HG03159 (cell line): ENCODE data around the gene TCF7L1.

Experiments
- ATAC-seq: cut with Tn5 transposase; IDR thresholded peaks from one replicate; pipeline ENCODE4 v1.9.1; 2021; ENCODE audit warnings: mild to moderate bottlenecking, moderate library complexity; ENCODE audit not compliant: unreplicated experiment

The TCF7L1 gene

DNA sequence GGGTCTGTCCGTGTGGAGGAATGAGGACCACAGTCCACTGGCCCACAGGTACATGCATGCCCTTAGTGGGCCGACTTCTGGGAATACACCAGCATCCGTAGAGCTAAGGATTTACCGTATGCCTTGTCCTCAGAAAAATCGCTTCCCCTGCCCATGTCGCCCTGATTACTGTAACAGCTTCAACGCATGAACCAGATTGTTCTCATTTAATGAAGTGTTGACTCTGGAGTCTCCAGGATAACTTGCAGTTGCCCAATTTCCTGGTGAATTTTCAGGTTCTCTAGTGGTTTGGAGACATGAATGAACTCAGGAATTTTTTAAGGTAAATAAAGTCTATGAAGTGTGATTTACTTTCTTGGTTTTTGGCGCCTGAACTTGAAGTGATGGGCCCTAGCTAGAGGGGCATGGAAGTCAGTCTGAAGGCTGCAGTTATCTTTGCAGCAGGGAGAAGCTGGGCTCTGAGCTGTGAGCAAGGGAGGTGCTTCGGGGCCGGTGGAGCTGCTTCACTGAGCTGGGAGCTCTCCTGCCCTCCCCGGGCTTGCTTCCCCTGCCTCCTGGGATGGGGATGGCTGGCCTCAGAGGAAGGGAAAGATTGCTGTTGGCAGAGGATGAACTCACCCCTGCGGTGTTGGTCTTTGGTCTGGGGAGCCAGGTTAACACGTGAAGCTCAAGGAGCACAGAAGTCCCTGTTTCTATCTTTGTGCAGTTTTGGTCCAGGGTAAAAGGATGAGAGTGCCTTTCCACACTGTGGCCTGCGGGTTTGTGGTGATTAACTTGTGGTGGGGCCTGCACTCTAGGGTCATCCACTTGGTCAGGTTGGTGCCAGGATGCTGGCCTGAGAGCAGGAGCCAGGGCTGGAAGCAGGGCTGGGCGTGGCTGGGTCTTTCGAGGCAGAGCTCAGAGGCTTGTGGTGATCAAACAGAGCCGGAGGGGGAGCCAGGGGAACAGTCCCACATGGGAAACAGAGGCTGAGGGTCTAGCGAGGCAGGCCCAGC is 28.1 kb downstream of the TCF7L1 start:
- no peak for ATAC-seq

DNA sequence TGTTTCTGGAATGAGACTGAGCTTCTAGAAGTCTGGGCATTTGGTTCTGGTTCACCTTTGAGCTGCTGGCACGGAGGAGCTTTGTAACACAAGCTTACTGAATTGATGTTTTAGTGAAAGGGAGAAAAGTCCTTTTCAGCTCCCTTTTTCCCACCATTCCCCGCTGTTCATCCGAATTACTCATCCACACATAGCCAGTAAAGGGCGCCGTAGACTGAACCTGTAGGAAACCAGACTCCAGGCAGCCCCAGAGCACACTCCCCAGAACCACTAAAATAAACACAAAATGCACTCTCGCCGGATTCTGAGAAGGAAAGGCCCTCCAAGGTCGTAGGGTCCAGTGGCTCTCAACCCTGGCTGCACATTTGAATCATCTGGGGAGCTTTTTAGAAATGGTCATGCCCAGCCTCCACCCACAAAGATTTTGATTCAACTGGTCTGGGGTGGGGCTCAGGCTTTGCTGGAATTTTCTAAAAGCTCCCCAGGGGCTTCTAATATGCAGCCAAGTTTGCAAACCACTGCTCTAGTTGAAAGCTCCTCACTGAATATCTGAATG is 29.6 kb downstream of the TCF7L1 start:
- no peak for ATAC-seq

DNA sequence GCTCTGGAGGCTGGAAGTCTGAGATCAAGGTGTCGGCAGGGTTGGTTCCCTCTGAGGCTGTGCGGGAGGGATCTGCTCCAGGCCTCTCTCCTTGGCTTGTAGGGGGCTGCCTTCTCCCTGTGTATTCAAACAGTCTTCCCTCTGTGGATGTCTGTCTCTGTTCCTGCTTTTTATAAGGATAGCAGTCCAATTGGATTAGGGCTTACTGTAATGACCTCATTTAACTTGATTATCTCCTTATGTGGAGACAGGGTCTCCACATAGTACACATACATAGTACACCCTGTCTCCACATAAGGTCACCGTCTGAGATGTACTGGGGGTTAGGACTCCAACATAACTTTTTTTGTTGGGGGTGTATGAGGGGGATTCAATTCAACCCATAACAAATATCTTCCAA is 30.5 kb downstream of the TCF7L1 start:
- no peak for ATAC-seq

DNA sequence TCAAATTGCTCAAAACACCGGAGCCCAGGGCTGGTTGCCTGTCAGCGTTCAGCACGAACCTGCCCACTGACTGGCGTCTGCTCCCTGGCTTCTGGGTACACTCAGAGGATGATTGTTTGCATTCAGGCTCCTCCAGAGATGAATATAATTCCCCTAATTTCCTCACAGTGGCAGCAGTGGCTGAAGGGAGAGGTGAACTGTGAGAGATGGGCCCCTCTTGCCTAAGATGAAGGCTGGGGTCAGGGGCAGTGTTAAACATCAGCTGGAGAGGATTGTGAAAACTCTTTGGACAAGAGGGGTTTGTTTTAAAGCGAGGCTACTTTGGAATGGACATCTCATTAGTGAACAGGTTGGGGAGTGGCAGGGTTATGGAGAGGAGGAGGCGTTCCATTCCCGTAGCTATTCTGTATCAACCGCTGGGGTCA is 31.0 kb downstream of the TCF7L1 start:
- ATAC-seq = no peak

DNA sequence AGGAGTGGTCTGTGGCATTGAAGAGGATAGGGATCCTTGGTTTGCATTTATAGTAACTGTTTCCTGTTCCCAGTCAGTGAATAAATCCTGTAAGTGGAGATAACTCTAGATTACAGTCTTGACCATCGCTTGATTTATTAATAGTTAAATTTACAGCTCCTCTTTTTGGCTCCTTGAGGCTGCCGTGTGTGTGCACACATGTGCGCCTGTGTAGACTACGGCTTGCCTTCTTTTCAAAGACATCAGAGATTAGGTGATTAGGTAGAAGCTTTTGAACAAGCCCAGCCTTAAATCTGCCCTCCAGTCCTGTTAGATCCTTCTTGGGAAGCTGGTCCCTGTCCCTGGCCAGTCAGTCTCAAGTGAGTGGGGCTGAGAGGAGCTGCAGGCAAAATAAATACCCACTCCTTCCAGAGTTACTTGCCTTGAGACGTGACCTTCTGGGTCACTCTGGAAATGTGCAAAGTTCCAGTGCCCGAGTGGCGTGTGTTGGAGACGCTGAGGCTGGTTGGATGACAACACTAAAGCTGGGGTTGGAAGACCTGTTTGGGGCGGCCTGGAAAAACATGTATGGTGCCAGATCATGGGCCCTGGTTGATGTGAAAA is 32.0 kb downstream of the TCF7L1 start:
- no peak for ATAC-seq

DNA sequence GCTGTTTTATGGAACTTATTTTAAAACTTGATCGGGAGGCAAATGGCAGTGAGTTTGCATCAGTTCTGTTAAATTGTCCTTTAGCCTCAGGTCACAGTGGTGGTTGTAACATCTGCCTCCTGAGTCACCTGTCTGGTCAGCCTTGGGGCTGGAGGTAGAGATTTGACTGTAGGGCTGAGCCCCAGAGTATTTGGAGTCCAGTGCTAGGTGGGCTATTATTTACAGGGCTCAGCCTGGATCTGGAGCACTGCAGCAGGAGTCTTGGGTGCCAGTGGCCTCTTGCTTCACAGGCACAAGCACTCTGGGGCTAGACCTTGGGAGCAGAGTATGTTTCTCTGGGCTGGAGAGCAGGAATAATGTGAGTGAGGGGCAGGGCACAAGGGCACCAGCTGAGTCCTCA is 32.8 kb downstream of the TCF7L1 start:
- ATAC-seq = no peak

DNA sequence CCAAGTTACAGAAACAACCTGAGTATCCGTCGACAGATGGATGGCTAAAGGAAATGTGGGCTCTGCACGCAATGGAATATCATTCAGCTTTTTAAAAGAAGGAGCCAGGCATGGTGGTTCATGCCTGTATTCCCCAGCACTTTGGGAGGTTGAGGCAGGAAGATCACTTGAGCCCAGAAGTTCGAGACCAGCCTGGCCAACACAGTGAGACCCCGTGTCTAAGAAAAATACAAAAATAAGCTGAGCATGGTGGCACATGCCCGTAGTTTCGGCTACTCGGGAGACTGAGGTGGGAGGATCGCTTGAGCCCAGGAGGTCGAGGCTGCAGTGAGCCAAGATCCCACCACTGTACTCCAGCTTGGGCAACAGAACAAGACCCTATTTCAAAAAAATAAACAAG is 34.3 kb downstream of the TCF7L1 start:
- no peak for ATAC-seq

DNA sequence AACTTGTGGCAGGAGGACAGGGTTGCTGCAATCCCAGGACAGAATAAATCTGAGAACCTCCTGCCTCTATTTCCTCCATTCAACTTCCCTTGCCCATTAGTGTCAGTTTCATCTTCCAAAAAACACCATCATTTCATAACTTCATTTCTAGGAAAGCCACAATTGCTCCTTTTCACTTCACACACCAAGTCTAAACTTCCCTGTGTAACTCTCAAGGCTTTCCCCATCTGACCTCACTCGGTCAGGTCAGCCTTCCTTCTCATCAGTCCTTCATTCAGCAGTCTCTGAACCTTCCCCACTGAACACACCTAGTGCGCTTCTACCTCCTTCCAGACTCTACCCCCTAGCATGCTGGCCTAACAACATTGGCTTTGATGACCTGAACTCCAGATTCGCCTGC is 35.8 kb downstream of the TCF7L1 start:
- no peak for ATAC-seq

DNA sequence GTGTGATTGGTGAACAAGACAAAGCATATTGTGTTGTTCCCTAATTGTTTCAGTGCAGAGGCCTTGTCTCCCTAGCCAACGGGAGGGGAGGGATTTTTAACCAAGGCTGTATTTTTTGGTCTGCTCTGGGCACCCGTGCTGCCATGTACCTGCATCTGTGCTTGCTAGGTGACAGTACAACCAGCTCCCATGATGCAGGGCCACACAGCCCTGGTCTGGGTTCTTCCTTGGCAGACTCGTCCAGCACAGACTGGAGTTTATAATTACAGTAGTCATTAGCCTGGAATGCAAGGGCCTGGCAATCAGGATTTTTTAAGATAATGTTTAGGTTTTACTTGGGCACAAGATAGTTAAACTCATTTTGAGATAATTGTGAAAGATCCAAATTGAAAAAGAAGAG is 36.4 kb downstream of the TCF7L1 start:
- ATAC-seq = no peak

DNA sequence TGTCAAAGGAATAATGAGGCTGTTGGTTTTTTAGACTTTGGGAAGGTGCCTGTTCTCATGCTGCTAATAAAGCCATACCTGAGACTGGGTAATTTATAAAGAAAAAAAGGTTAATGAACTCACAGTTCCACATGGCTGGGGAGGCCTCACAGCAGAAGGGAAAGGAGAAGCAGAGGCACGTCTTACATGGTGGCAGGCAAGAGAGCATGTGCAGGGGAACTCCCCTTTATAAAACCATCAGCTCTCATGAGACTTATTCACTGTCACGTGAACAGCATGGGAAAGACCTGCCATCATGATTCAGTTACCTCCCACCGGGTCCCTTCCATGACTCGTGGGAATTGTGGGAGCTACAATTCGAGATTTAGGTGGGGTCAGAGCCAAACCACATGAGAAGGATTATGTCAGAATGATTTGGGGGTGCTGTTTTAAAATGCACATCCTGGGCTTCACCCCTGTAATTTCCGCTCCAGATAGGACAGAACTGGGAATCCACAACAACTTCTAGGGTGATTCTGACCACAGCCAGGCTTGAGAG is 37.8 kb downstream of the TCF7L1 start:
- ATAC-seq = no peak

DNA sequence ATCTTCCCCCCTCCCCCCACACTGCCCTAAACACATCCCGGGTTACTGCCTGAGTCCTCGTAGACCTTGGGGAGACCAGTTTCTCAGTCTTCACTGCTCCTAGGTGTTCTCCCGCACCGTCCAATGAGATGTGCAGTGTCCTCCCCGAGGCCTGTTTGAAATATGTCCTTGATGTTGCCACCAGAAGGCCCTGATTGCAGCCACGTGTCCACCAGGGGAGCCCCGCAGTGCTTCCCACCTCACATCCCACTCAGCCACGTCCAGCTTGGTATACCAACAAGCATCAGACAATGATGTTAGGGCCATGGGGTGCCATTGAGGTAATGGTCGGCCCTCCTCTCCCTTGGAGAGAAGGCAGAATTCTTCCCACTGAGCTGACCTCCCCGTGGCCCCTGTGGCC is 38.7 kb downstream of the TCF7L1 start:
- ATAC-seq = no peak

DNA sequence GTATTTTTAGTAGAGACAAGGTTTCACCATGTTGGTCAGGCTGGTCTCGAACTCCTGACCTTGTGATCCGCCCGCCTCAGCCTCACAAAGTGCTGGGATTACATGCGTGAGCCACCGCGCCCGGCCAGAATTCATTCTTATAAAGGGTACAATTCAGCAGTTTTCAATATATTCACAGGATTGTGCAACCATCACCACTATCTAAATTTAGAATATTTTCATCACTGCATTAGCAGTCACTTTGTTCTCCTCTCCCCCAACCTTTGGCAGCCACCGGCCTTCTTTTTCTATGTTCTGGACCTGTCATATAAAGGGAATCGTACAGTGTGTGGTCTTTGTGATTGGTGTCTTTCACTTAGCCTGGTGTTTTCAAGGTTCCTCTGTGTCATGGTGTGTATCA is 40.7 kb downstream of the TCF7L1 start:
- ATAC-seq = no peak

DNA sequence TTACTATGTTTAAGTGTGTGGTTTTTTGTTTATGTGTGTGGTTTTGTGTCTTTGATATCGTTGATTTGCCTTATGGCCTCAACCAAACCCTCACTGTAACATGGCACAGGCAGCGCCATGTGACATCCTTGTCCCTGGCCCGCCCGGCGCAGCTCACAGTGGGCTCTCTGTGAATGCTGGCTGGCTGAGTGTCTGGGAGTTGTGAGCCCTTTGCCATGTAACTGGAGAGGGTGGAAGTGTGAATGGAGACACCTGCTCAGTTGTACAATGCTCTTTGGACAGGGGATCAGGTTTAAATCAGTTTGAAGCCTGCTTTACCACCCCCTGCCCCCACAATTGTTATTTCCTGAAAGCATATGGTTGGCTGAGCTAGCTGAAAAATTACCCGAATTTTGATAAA is 41.8 kb downstream of the TCF7L1 start:
- ATAC-seq = no peak

DNA sequence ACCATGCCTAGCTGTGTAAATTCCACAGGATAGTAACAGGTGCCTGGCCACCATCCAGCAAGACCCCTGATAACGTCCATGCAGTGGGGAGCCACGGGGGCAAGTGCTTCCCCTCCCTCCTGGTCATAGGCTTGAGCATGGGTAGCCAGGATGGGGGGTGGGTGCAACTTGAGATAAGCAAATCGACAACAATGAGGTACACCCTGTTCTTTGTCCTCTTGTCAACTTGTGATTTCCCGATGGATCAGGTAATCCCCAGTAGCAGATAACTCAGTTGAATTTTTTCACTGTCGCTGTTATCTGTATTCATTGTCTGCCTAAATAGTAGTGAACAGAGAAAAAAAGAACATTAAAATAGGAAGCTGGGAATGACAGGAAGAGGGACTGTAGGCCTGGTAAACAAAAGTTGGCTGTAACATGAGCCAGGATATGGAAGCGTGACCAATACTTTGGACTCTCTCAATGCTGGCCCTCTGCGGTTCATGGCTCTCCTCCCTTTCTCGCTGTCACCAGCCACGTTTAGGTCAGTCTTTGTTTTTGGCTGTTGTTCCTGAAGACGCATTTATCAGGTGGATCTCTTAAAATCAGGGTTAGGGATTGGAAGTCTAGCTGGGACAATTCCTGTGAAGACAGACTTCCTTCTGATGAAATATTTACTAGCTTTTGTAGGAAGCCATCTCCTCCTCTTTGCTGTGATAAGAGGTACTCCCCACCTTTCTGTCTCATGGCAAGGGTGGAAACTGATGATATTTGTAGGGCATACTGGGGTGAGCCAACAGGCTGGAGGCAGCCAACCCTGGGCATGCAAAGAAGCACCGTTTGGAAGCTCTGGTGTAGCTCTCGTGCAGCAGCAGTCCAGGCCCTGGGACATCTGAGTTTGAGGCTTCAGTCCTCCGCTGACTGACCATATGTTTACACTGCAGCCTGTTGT is 42.4 kb downstream of the TCF7L1 start:
- no peak for ATAC-seq

DNA sequence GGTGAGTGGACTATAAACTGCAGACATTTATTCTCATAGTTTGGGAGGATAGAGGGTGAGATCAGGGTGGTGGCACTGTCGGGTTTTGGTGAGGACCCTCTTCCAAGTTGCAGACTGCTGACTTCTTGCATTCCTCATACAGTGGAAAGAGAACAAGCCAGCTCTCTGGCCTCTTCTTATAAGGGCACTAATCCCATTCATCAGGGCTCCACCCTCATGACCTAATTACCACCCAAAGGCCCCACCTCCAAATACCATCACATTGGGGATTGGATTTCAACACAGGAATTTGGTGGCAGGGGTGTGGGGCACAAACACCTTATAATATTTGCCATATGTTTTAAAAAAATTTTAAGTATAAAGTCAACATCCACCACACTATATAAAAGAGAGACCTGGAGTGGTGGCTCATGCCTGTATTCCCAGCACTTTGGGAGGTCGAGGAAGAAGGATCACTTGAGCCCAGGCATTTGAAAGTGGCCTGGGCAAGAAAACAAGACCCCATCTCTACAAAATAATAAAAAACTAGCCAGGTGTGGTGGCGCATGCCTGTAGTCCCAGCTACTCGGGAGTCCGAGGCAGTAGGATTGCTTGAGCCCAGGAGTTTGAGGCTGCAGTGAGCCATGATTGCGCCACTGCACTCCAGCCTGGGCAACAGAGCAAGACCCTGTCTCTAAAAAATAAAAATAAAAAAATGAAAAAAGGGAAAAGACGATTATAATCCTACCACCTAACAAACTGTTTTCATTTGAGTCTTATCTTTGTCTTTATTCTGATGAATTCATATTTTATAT is 44.0 kb downstream of the TCF7L1 start:
- ATAC-seq = no peak

DNA sequence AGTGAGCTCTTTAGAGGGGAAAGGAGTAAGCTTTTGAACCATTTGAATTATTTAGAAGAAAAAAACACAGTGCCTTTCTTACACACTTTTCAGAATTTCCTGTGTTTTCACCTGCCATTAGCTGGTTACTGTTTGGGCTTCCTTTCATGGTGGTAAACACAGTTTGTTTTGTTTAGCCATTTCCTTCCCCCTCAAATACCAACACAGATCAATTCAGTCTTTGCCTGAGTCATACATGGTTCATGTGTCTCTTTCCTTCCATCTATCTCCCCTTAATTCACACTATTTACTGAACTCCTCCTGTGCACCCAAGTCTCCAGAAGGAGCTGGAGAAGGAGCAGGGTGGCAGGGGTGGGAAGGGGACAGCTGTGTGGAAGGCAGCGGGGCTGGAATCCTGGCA is 45.0 kb downstream of the TCF7L1 start:
- ATAC-seq = no peak

DNA sequence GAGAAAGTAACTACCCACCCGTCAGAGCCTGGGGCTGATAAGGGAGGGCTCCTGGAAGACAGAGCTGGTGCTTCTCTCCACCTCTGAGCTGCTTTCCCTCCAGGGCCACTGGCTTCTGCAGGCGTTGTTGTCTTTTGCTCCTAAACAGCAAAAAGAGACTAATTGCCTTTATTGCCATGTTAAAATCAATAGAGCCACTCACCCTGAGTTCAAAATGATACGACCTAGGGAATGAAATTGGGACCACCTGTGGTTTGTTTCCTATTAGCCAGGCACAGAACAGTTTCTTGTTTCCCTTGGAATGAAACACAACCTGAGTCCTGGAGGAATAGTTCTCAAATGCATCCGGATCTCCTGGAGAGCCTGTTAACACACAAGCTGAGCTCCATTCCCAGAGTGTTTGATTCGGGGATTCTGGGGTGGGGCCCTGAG is 45.8 kb downstream of the TCF7L1 start:
- no peak for ATAC-seq

DNA sequence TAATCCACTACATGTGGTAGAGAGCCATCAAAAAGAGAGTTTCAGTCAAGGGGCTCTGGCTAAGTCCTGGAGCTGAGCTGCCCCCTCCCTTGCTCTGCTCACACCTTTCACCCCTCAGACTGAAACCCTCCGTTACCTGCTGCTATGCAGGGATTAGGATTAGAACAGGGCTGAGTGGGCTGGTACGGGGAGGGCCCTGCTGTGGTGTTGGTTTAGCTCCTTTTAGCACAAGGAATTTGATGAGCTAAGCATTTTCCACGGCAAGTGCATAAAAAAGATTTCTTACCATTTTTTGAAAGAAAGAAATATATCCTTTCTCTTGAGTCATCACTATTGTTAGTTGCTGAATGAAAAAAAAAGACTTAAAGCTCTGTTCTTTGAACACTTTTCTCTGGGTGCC is 46.3 kb downstream of the TCF7L1 start:
- ATAC-seq = no peak

DNA sequence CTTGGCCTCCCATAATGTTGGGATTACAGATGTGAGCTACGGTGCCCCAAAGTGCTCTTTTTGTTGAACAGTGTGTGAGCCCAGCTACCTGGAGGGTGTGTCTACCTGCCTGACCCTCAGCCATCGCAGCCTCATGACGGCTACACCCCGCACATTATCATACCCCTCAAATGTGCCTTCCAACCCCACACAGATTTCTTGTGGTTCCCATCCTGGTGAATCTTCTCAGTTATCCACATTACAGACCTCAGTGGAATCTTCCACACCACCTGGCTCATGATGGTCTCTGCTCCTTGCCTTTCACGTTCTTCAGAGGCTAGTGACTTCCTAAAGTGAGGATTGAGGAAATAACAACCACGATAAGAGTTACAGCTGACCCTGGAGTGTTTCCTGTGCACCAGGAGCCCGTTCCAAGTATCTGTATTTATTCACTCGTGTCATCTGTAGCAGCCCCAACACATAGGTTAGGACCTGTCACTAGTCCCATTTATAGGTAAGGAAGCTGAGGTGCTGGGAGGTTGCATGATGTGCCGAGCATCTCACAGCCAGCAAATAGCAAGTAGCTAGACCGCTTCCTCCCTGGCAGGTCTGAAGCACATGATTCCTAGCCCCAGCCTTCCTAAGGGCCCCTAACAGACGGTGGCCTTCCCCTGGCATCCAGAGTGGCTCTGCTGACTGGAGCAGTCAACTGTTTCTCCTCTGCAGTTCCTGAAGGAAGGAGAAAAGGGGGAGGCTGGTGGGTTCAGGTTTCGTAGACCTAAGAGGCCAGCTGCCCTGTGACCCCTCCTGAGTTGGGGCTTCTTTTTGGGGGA is 47.3 kb downstream of the TCF7L1 start:
- ATAC-seq = no peak
